A673 (cell line): ENCODE measurements around the gene RPL34. TPM values are rescaled to one million over a fixed set of nuclear protein-coding genes. Genes with fewer than 3 reads are reported as not detected.

ENCODE experiments used
- BruUV-seq: library from RNA; stranded (reverse); fragments of 400-500 nt; replicated peaks from 2 replicates; lab custom pipeline; 2021; lab: Mats Ljungman, UMichigan
- CTCF ChIA-PET: fragments of 300-600 bp; sonication (Branson Sonifier 250); formaldehyde crosslinking; loops from one replicate; lab custom pipeline; 2022; ENCODE audit warnings: antibody characterized with exemption; lab: Charles Lee
- POLR2A ChIA-PET: fragments of 300-600 bp; sonication (Branson Sonifier 250); formaldehyde crosslinking; loops from one replicate; lab custom pipeline; 2022; ENCODE audit warnings: antibody characterized with exemption; ENCODE audit not compliant: low non-redundant PET; lab: Charles Lee
- DNase-seq: peaks from one replicate; pipeline ENCODE4 v3.0.0-alpha.2; 2015; ENCODE audit warnings: low spot score
- H3K27ac ChIP-seq: fragments of 200-600 bp; sonication (generic); 2 replicates; pipeline ENCODE4 v1.5.1; 2016; ENCODE audit warnings: mixed run types, low read depth, mild to moderate bottlenecking, mixed read lengths, antibody characterized with exemption, low read length; ENCODE audit not compliant: poor library complexity, severe bottlenecking
- H3K27me3 ChIP-seq: fragments of 200-600 bp; sonication (generic); replicated peaks from 2 replicates; pipeline ENCODE4 v1.6.1; 2017; ENCODE audit warnings: mixed run types, low read depth, mild to moderate bottlenecking, mixed read lengths, antibody characterized with exemption, low read length; ENCODE audit not compliant: insufficient read depth, poor library complexity
- H3K36me3 ChIP-seq: fragments of 200-600 bp; sonication (generic); 2 replicates; pipeline ENCODE4 v1.6.1; 2016; ENCODE audit warnings: mixed run types, mild to moderate bottlenecking, mixed read lengths, antibody characterized with exemption, low read length; ENCODE audit not compliant: insufficient read depth, poor library complexity, severe bottlenecking
- H3K4me1 ChIP-seq: fragments of 200-600 bp; sonication (generic); 2 replicates; pipeline ENCODE4 v1.6.1; 2017; ENCODE audit warnings: mixed run types, mild to moderate bottlenecking, mixed read lengths, antibody characterized with exemption, low read length; ENCODE audit not compliant: insufficient read depth, poor library complexity, severe bottlenecking
- H3K4me3 ChIP-seq: fragments of 200-600 bp; sonication (generic); 2 replicates; pipeline ENCODE4 v1.5.1; 2016; ENCODE audit warnings: low read depth, mixed run types, mild to moderate bottlenecking, mixed read lengths, low read length; ENCODE audit not compliant: poor library complexity, severe bottlenecking
- H3K9me3 ChIP-seq: fragments of 200-600 bp; sonication (generic); 2 replicates; pipeline ENCODE4 v1.6.1; 2016; ENCODE audit warnings: mixed run types, low read depth, mild to moderate bottlenecking, mixed read lengths, antibody characterized with exemption, low read length; ENCODE audit not compliant: poor library complexity, severe bottlenecking
- EZH2 ChIP-seq: fragments of 200-600 bp; sonication (generic); IDR thresholded peaks from 2 replicates; pipeline ENCODE4 v1.6.1; 2017; ENCODE audit warnings: borderline replicate concordance, low read depth, mild to moderate bottlenecking, mixed read lengths, antibody characterized with exemption, low read length; ENCODE audit not compliant: poor library complexity, severe bottlenecking
- intact Hi-C: fragments of 100-400 bp; cut with micrococcal nuclease; formaldehyde crosslinking; loops from one replicate; pipeline ENCODE4 v1.10.0; 2022; ENCODE audit not compliant: unreplicated experiment
- total RNA-seq: library from RNA; stranded (reverse); gene quantifications from 2 replicates; pipeline ENCODE4 v1.2.3, GENCODE V29; 2021
- TF ChIP-seq, protein P1 (sequence below): fragments of 300-800, 200-600 bp; sonication (generic); conservative IDR thresholded peaks from 2 replicates; pipeline ENCODE4 v1.5.1; 2017; ENCODE audit warnings: low read depth, mild to moderate bottlenecking, antibody characterized with exemption, low read length, moderate library complexity, mixed read lengths

Gene RPL34
- total RNA-seq, 1 experiment from 2014 or later, result 932 TPM

DNA sequence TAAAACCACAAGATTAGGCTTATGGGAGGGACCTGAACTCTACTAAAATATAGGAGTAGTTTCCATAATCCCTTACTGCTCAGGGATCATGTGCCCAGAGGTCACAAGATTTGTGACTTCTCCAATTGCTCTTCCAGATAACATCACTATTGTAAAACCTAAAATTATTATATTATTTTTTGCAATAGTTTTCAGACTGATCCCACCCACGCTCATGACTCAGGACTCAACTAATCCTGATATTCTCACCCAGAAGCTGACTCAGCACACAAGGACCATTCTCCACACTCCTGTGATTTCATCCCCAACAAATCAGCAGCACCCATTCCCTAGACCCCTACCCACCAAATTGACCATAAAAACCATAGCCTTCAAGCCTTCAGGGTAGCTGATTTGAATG lies 24.0 kb upstream of the RPL34 start:
- no peak overlapping the region for H3K4me3 ChIP-seq
- H3K36me3 ChIP-seq, result no peaks in the 10 kb centered on the region
- H3K27ac ChIP-seq, result no peak overlapping the region
- H3K4me1 ChIP-seq, result no peaks in the 10 kb centered on the region
- no TSS peak for BruUV-seq
- intact Hi-C loops, result no loop called here
- POLR2A ChIA-PET, result no interaction called here
- H3K27me3 ChIP-seq, result no peaks in the 10 kb centered on the region
- CTCF ChIA-PET, result no interaction called here
- DNase-seq, result no peak
- TF ChIP-seq EZH2, result no peak
- TF ChIP-seq, protein P1, sequence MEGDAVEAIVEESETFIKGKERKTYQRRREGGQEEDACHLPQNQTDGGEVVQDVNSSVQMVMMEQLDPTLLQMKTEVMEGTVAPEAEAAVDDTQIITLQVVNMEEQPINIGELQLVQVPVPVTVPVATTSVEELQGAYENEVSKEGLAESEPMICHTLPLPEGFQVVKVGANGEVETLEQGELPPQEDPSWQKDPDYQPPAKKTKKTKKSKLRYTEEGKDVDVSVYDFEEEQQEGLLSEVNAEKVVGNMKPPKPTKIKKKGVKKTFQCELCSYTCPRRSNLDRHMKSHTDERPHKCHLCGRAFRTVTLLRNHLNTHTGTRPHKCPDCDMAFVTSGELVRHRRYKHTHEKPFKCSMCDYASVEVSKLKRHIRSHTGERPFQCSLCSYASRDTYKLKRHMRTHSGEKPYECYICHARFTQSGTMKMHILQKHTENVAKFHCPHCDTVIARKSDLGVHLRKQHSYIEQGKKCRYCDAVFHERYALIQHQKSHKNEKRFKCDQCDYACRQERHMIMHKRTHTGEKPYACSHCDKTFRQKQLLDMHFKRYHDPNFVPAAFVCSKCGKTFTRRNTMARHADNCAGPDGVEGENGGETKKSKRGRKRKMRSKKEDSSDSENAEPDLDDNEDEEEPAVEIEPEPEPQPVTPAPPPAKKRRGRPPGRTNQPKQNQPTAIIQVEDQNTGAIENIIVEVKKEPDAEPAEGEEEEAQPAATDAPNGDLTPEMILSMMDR, result no peak
- H3K9me3 ChIP-seq, result no peaks in the 10 kb centered on the region

DNA sequence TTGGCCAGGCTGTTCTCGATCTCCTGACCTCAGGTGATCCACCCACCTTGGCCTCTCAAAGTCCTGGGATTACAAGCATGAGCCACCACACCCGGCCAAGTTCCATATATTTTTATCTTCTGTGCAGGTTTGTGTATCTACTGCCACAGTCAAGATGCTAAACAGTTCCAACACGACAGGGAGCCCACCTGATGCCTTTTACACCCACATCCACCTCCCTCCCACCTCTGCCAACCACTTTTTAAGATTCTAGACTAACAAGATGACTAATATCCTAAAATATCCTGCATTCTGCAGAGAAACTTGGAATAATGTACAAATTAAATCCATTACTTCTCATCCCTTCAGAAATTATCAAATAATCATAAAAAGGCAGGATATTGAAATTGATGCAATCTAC lies 19.3 kb upstream of the RPL34 start:
- H3K27ac ChIP-seq, result no peak overlapping the region
- TF ChIP-seq EZH2, result no peak
- TF ChIP-seq, protein P1, result no peak
- no peak for DNase-seq
- ChIA-PET CTCF (no interaction called here), POLR2A (no interaction called here)
- no peak overlapping the region for H3K4me3 ChIP-seq
- H3K36me3 ChIP-seq, result no peaks in the 10 kb centered on the region
- no peaks in the 10 kb centered on the region for H3K9me3 ChIP-seq
- intact Hi-C loops, result no loop called here
- no peaks in the 10 kb centered on the region for H3K27me3 ChIP-seq
- no TSS peak for BruUV-seq
- no peaks in the 10 kb centered on the region for H3K4me1 ChIP-seq

DNA sequence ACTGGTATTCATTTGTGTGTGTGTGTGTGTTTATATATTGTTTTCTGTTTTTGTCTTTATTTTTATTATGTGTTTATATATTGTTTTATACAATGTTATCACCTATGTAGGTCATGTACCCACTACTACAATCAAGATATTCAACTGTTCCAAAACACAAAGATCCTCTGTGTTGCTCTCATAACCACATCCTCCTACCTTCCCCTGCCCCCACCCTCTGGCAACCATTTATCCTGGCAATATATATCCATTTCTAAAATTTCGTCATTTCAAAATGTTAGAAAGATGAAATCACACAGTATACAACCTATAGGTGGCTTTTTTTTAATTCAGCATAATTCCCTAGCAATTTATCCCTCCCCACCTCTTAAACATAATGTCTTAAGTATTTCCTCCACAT lies 18.8 kb upstream of the RPL34 start:
- Histone ChIP-seq H3K36me3 (no peaks in the 10 kb centered on the region), H3K4me1 (no peaks in the 10 kb centered on the region), H3K9me3 (no peaks in the 10 kb centered on the region), H3K27ac (no peak overlapping the region), H3K4me3 (no peak overlapping the region), H3K27me3 (no peaks in the 10 kb centered on the region)
- no TSS peak for BruUV-seq
- CTCF ChIA-PET, result no interaction called here
- POLR2A ChIA-PET, result no interaction called here
- TF ChIP-seq, protein P1, result no peak
- intact Hi-C loops, result no loop called here
- DNase-seq, result no peak
